ENCODE results near the gene PTGER4.

GRCh38 chr5:40669606-40670390 is 9.9 kb upstream of the PTGER4 start:
- TF ChIP-seq, protein P1, sequence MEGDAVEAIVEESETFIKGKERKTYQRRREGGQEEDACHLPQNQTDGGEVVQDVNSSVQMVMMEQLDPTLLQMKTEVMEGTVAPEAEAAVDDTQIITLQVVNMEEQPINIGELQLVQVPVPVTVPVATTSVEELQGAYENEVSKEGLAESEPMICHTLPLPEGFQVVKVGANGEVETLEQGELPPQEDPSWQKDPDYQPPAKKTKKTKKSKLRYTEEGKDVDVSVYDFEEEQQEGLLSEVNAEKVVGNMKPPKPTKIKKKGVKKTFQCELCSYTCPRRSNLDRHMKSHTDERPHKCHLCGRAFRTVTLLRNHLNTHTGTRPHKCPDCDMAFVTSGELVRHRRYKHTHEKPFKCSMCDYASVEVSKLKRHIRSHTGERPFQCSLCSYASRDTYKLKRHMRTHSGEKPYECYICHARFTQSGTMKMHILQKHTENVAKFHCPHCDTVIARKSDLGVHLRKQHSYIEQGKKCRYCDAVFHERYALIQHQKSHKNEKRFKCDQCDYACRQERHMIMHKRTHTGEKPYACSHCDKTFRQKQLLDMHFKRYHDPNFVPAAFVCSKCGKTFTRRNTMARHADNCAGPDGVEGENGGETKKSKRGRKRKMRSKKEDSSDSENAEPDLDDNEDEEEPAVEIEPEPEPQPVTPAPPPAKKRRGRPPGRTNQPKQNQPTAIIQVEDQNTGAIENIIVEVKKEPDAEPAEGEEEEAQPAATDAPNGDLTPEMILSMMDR (conservative IDR thresholded peaks at IDR 0.05) = no peak
- TF ChIP-seq EZH2 (IDR thresholded peaks at IDR 0.05; ENCODE audit: low read depth) = no peak

Measured in PC-9 (cell line).